HepG2 (cell line): ENCODE measurements around the gene CSRP3. TPM values are rescaled to one million over a fixed set of nuclear protein-coding genes. Genes with fewer than 3 reads are reported as not detected.

Experiments used
- ARID2 ChIP-seq: sonication (generic); formaldehyde crosslinking; IDR thresholded peaks from 2 replicates; pipeline ENCODE4 v1.8.1; 2022; ENCODE audit warnings: mild to moderate bottlenecking, missing genetic modification reagents, borderline replicate concordance
- GATAD1 ChIP-seq: IDR thresholded peaks from 2 replicates; pipeline ENCODE4 v1.6.1; 2016; ENCODE audit warnings: missing genetic modification reagents, missing compliant biosample characterization
- HNRNPH1 ChIP-seq: fragments of 200-400 bp; formaldehyde crosslinking; optimal IDR thresholded peaks from 2 replicates; pipeline ENCODE3; 2017; ENCODE audit warnings: mild to moderate bottlenecking, low read depth, low read length
- MBNL3 ChIP-seq: fragments of 250-450 bp; sonication (Bioruptor Pico); conservative IDR thresholded peaks from 2 replicates; pipeline ENCODE4 v1.8.0; 2022; ENCODE audit warnings: mild to moderate bottlenecking, inconsistent platforms
- NFYC ChIP-seq: IDR thresholded peaks from 2 replicates; pipeline ENCODE4 v1.6.1; 2016; ENCODE audit warnings: missing genetic modification reagents, missing compliant biosample characterization
- ZBTB1 ChIP-seq: sonication (generic); formaldehyde crosslinking; IDR thresholded peaks from 2 replicates; pipeline ENCODE4 v1.4.0; 2020; ENCODE audit warnings: missing genetic modification reagents, borderline replicate concordance
- ZMYM3 ChIP-seq: sonication (generic); formaldehyde crosslinking; IDR thresholded peaks from 2 replicates; pipeline ENCODE4 v1.5.1; 2020; ENCODE audit warnings: mild to moderate bottlenecking, missing genetic modification reagents
- ZNF235 ChIP-seq: sonication (generic); formaldehyde crosslinking; IDR thresholded peaks from 2 replicates; pipeline ENCODE4 v1.8.1; 2023; ENCODE audit warnings: mild to moderate bottlenecking, missing genetic modification reagents, borderline replicate concordance
- ZNF331 ChIP-seq: sonication (generic); formaldehyde crosslinking; IDR thresholded peaks from 2 replicates; pipeline ENCODE4 v1.4.0; 2020; ENCODE audit warnings: missing genetic modification reagents
- ZNF484 ChIP-seq: sonication (generic); formaldehyde crosslinking; IDR thresholded peaks from 2 replicates; pipeline ENCODE4 v1.5.1; 2020; ENCODE audit warnings: mild to moderate bottlenecking, low read depth, missing genetic modification reagents, borderline replicate concordance
- ZNF644 ChIP-seq: IDR thresholded peaks from 2 replicates; pipeline ENCODE4 v1.6.1; 2016; ENCODE audit warnings: low read depth
- polyA plus RNA-seq, 8 experiments: library from polyadenylated mRNA; depleted of rRNA in 3 of 8; stranded (reverse) in 7 of 8; unstranded in 1 of 8; fragments of >200 nt; fragmentation: Illumina TruSeq in 4 of 8; extraction: Trizol in 4 of 8; gene quantifications; 2 replicates each; pipeline versions ENCODE4 v1.2.1 to v1.2.3, GENCODE V29; 2011 to 2016; ENCODE audit warnings: low read depth in 4 of 8, missing spikeins in 1 of 8, mixed read lengths in 1 of 8; ENCODE audit not compliant: insufficient read depth in 1 of 8
- total RNA-seq, 5 experiments: library from RNA; depleted of rRNA; stranded (reverse); fragments of >200 nt; fragmentation: Illumina TruSeq; extraction: Trizol; gene quantifications; 2 replicates each; pipeline ENCODE4 v1.2.3, GENCODE V29; 2016; ENCODE audit warnings: low read depth in 1 of 5
- TF ChIP-seq, protein P1 (sequence below), 2 experiments: sonication (generic) in 1 of 2; formaldehyde crosslinking in 1 of 2; IDR thresholded peaks; 2 replicates each; pipeline versions ENCODE4 v1.4.0 to v1.6.1; 2018 to 2020; ENCODE audit warnings: missing genetic modification reagents in 2 of 2, borderline replicate concordance in 1 of 2, low read depth in 1 of 2, mild to moderate bottlenecking in 1 of 2, missing biosample characterization in 1 of 2
- TF ChIP-seq, protein P2 (sequence below): sonication (generic); formaldehyde crosslinking; IDR thresholded peaks from 2 replicates; pipeline ENCODE4 v1.4.0; 2020; ENCODE audit warnings: mild to moderate bottlenecking, missing genetic modification reagents
- TF ChIP-seq, protein P3 (sequence below): sonication (generic); formaldehyde crosslinking; IDR thresholded peaks from 2 replicates; pipeline ENCODE4 v1.8.0; 2022; ENCODE audit warnings: mild to moderate bottlenecking, missing genetic modification reagents; ENCODE audit not compliant: insufficient replicate concordance
- TF ChIP-seq, protein P4 (sequence below): conservative IDR thresholded peaks from 2 replicates; pipeline ENCODE4 v1.6.1; 2018; ENCODE audit warnings: missing genetic modification reagents

The CSRP3 gene
- total and polyA plus RNA-seq, 2 of the 13 experiments (the other 11 are each of a cell fraction or from before 2014, with no cell fraction given) = not detected

GRCh38 chr11:19240420-19241259 lies 38.9 kb upstream of the CSRP3 start, which contains the start of gene E2F8 (continued):
- TF ChIP-seq ARID2 (peak; percentile 53; the same call in 1 of the 2 replicates), MBNL3 (CRISPR knock-in tag) (no peak), ZBTB1 (no peak), ZNF644 (no peak), ZNF484 (CRISPR knock-in tag) (no peak), NFYC (peak; percentile 90), HNRNPH1 (no peak), ZNF331 (CRISPR knock-in tag) (no peak; the same call in 1 of the 2 replicates), ZNF235 (CRISPR knock-in tag) (no peak), ZMYM3 (CRISPR knock-in tag) (no peak), GATAD1 (CRISPR knock-in tag) (peak; percentile 27; the same call in 1 of the 2 replicates)
- TF ChIP-seq, protein P1, sequence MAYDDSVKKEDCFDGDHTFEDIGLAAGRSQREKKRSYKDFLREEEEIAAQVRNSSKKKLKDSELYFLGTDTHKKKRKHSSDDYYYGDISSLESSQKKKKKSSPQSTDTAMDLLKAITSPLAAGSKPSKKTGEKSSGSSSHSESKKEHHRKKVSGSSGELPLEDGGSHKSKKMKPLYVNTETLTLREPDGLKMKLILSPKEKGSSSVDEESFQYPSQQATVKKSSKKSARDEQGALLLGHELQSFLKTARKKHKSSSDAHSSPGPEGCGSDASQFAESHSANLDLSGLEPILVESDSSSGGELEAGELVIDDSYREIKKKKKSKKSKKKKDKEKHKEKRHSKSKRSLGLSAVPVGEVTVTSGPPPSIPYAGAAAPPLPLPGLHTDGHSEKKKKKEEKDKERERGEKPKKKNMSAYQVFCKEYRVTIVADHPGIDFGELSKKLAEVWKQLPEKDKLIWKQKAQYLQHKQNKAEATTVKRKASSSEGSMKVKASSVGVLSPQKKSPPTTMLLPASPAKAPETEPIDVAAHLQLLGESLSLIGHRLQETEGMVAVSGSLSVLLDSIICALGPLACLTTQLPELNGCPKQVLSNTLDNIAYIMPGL (CRISPR knock-in tag; IDR thresholded peaks at IDR 0.05; ENCODE audit: borderline replicate concordance in 1 of 2, low read depth in 1 of 2) = no peak; a peak in 1 of 4 replicates
- TF ChIP-seq, protein P2, sequence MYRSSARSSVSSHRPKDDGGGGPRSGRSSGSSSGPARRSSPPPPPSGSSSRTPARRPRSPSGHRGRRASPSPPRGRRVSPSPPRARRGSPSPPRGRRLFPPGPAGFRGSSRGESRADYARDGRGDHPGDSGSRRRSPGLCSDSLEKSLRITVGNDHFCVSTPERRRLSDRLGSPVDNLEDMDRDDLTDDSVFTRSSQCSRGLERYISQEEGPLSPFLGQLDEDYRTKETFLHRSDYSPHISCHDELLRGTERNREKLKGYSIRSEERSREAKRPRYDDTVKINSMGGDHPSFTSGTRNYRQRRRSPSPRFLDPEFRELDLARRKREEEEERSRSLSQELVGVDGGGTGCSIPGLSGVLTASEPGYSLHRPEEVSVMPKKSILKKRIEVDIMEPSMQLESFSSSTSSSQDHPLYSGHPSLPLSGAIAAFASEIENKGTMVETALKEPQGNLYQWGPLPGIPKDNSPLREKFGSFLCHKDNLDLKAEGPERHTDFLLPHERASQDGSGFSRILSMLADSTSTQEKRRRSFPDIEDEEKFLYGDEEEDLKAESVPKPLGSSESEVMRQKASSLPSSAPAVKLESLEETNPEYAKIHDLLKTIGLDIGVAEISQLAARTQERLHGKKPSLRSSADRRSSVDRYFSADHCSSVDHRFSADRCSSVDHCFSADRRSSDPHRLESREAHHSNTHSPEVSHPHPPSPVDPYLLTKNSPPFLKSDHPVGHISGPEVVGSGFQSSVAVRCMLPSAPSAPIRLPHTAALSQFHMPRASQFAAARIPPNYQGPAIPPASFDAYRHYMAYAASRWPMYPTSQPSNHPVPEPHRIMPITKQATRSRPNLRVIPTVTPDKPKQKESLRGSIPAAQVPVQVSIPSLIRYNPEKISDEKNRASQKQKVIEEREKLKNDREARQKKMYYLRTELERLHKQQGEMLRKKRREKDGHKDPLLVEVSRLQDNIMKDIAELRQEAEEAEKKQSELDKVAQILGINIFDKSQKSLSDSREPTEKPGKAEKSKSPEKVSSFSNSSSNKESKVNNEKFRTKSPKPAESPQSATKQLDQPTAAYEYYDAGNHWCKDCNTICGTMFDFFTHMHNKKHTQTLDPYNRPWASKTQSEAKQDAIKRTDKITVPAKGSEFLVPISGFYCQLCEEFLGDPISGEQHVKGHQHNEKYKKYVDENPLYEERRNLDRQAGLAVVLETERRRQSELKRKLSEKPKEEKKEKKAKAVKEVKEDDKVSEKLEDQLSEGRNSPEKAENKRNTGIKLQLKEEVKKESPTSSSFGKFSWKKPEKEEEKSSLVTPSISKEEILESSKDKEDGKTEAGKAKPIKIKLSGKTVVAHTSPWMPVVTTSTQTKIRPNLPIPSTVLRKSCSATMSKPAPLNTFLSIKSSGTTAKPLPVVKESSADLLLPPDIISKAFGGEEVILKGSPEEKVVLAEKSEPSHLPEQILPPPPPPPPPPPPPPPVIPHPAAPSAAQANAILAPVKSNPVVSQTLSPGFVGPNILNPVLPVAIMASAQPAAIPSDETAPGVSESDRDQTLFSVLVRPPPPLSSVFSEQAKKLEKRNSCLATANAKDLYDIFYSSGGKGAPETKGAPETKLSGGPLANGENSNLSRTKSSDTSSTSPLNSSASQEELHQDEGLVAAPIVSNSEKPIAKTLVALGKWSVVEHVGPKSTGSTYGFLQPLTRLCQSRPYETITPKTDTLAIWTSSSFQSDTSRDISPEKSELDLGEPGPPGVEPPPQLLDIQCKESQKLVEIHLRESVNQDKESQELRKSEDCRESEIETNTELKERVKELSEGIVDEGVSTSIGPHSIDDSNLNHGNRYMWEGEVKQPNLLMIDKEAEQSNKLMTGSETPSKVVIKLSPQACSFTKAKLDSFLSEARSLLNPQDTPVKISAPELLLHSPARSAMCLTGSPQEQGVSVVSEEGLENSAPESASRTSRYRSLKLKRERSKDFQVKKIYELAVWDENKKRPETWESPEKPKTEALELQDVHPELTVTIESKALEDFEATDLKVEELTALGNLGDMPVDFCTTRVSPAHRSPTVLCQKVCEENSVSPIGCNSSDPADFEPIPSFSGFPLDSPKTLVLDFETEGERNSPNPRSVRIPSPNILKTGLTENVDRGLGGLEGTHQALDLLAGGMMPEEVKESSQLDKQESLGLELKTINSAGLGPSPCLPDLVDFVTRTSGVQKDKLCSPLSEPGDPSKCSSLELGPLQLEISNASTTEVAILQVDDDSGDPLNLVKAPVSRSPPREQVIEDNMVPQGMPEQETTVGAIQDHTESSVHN (CRISPR knock-in tag) = no peak
- TF ChIP-seq, protein P3, sequence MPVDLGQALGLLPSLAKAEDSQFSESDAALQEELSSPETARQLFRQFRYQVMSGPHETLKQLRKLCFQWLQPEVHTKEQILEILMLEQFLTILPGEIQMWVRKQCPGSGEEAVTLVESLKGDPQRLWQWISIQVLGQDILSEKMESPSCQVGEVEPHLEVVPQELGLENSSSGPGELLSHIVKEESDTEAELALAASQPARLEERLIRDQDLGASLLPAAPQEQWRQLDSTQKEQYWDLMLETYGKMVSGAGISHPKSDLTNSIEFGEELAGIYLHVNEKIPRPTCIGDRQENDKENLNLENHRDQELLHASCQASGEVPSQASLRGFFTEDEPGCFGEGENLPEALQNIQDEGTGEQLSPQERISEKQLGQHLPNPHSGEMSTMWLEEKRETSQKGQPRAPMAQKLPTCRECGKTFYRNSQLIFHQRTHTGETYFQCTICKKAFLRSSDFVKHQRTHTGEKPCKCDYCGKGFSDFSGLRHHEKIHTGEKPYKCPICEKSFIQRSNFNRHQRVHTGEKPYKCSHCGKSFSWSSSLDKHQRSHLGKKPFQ = peak; percentile 93
- TF ChIP-seq, protein P4, sequence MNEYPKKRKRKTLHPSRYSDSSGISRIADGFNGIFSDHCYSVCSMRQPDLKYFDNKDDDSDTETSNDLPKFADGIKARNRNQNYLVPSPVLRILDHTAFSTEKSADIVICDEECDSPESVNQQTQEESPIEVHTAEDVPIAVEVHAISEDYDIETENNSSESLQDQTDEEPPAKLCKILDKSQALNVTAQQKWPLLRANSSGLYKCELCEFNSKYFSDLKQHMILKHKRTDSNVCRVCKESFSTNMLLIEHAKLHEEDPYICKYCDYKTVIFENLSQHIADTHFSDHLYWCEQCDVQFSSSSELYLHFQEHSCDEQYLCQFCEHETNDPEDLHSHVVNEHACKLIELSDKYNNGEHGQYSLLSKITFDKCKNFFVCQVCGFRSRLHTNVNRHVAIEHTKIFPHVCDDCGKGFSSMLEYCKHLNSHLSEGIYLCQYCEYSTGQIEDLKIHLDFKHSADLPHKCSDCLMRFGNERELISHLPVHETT (CRISPR knock-in tag) = no peak
